ENCODE results near the gene MED1. TPM values are rescaled to one million over a fixed set of nuclear protein-coding genes. Genes with fewer than 3 reads are reported as not detected.

The MED1 gene
- polyA plus RNA-seq, 1 of the 3 experiments (the other 2 are of a cell fraction), result 12.3 TPM

DNA sequence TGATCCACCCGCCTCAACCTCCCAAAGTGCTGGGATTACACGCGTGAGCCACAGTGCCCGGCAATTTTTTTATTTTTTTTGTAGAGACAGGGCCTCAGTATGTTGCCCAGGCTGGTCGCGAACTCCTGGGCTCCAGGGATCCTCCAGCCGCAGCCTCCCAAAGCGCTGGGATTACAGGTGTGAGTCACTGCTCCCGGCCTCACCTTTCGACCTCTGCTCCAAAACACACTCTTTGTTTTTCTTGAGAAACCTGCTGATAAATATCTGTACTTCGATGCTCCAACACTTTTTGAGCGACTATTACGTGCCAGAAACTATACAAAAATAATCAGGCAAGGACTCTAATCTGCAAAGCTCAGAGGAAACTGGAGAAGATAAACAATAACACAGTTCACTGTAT lies 1.0 kb downstream of the MED1 start:
- H3K27ac ChIP-seq (ENCODE audit: low read depth in 2 of 2, low read length in 1 of 2), result peak overlapping the region in 1 of 2 experiments; percentile 85; a peak in 1 of 4 replicates
- H3K9me2 ChIP-seq, result no peaks in the 10 kb centered on the region
- H4K20me1 ChIP-seq (ENCODE audit: insufficient read depth), result no peaks in the 10 kb centered on the region
- H2AFZ ChIP-seq (ENCODE audit: low read depth), result no peak overlapping the region
- peaks cover 5 to 34% of the 10 kb centered on the region in 2 experiments for H3K36me3 ChIP-seq (replicated peaks in 1 of 2; ENCODE audit: control insufficient read depth in 1 of 2, insufficient read depth in 2 of 2, low read length in 1 of 2)
- no peaks in the 10 kb centered on the region for H3K9me3 ChIP-seq
- peak overlapping the region; percentile 97 for H3K9ac ChIP-seq
- ChIA-PET CTCF (interaction anchor here (1.6 kb wide), 1 partner anchor 11 kb away, joined by 4 read pairs; the partner anchor contains the start of gene CDK12), POLR2A (interaction anchor here (3.8 kb wide), 1 partner anchor 13 kb away, joined by 41 read pairs; the partner anchor contains the start of gene CDK12)
- TF ChIP-seq TEAD4 (IDR thresholded peaks at IDR 0.05; ENCODE audit: borderline replicate concordance, insufficient read depth) (no peak), JUND (IDR thresholded peaks at IDR 0.05) (no peak), MEF2A (IDR thresholded peaks at IDR 0.05; ENCODE audit: borderline replicate concordance, low read depth) (no peak), SIN3A (IDR thresholded peaks at IDR 0.05; ENCODE audit: borderline replicate concordance, low read depth, low read length) (no peak), CHD2 (IDR thresholded peaks at IDR 0.05; ENCODE audit: low read length, partially characterized antibody) (no peak), MAX (IDR thresholded peaks at IDR 0.05; ENCODE audit: low read depth) (no peak), NRF1 (IDR thresholded peaks at IDR 0.05; ENCODE audit: low read depth, low read length) (no peak), SMC3 (IDR thresholded peaks at IDR 0.05; ENCODE audit: low read depth, low read length) (no peak), PBX3 (IDR thresholded peaks at IDR 0.05) (no peak), ELF1 (IDR thresholded peaks at IDR 0.05) (no peak)
- H3K4me2 ChIP-seq, result peak overlapping the region; percentile 98
- no peak for DNase-seq
- H3K79me2 ChIP-seq (ENCODE audit: insufficient read depth), result peaks cover 62% of the 10 kb centered on the region
- peaks cover 4% of the 10 kb centered on the region in 2 experiments; a peak in 2 of 4 replicates for H3K4me1 ChIP-seq (ENCODE audit: control insufficient read depth in 1 of 2, insufficient read depth in 2 of 2, low read depth in 1 of 2, low read length in 1 of 2)
- 73% methylated on average over 13 of the region's 13 CpGs for WGBS (ENCODE audit: low lambda C conversion rate)
- no peaks in the 10 kb centered on the region for H3K27me3 ChIP-seq (ENCODE audit: insufficient read depth)
- peak overlapping the region; percentile 67 to 87 for H3K4me3 ChIP-seq (ENCODE audit: low read depth in 2 of 2, low read length in 1 of 2)
- H3F3A ChIP-seq (replicated peaks; ENCODE audit: insufficient read depth), result peaks cover 7% of the 10 kb centered on the region

GRCh38 chr17:39447561-39447960 lies 3.5 kb downstream of the MED1 start:
- ChIA-PET CTCF (no interaction called here), POLR2A (no interaction called here)
- Histone ChIP-seq H2AFZ (ENCODE audit: low read depth) (no peak overlapping the region), H3K36me3 (replicated peaks in 1 of 2; ENCODE audit: control insufficient read depth in 1 of 2, insufficient read depth in 2 of 2, low read length in 1 of 2) (peaks cover 12 to 54% of the 10 kb centered on the region in 2 experiments), H3K4me1 (ENCODE audit: control insufficient read depth in 1 of 2, insufficient read depth in 2 of 2, low read depth in 1 of 2, low read length in 1 of 2) (peaks cover 4% of the 10 kb centered on the region in 2 experiments; a peak in 2 of 4 replicates), H3K4me3 (ENCODE audit: low read depth in 2 of 2, low read length in 1 of 2) (no peak overlapping the region), H3F3A (replicated peaks; ENCODE audit: insufficient read depth) (peaks cover 5% of the 10 kb centered on the region), H3K27me3 (ENCODE audit: insufficient read depth) (no peaks in the 10 kb centered on the region), H3K79me2 (ENCODE audit: insufficient read depth) (peaks cover 65% of the 10 kb centered on the region), H3K9ac (no peak overlapping the region), H3K9me2 (no peaks in the 10 kb centered on the region), H4K20me1 (ENCODE audit: insufficient read depth) (no peaks in the 10 kb centered on the region), H3K9me3 (no peaks in the 10 kb centered on the region), H3K4me2 (no peak overlapping the region), H3K27ac (ENCODE audit: low read depth in 2 of 2, low read length in 1 of 2) (no peak overlapping the region)
- DNase-seq, result no peak
- TF ChIP-seq ZBTB33 (IDR thresholded peaks at IDR 0.05; ENCODE audit: borderline replicate concordance, low read depth) (no peak), REST (IDR thresholded peaks at IDR 0.05; ENCODE audit: low read depth, low read length) (no peak)
- 85% methylated on average over 5 of the region's 5 CpGs for WGBS (ENCODE audit: low lambda C conversion rate)

All from SK-N-SH (cell line).